Testis (tissue), 3 donors: ENCODE results near the gene CNTLN. TPM values are rescaled to one million over a fixed set of nuclear protein-coding genes. Genes with fewer than 3 reads are reported as not detected.

Source experiments
- DNase-seq: peaks from one replicate; pipeline ENCODE4 v3.0.0-alpha.2; 2019
- H3K27ac ChIP-seq, 2 donors: fragments of 200-600 bp; sonication (generic); one replicate each; pipeline ENCODE4 v1.5.1; 2019
- H3K27me3 ChIP-seq: fragments of 200-600 bp; sonication (generic); one replicate; pipeline ENCODE4 v1.5.1; 2019
- H3K36me3 ChIP-seq: fragments of 200-600 bp; sonication (generic); one replicate; pipeline ENCODE4 v1.5.1; 2017; ENCODE audit warnings: low read depth; ENCODE audit errors: missing control alignments
- H3K4me1 ChIP-seq: fragments of 200-600 bp; sonication (generic); one replicate; pipeline ENCODE4 v1.5.1; 2019
- H3K4me3 ChIP-seq, 2 donors: fragments of 200-600 bp; sonication (generic); one replicate each; pipeline ENCODE4 v1.5.1; 2017 to 2019
- H3K9me3 ChIP-seq: fragments of 200-600 bp; sonication (generic); one replicate; pipeline ENCODE4 v1.5.1; 2017
- CTCF ChIP-seq, 3 experiments: fragments of 450-650 bp in 2 of 3; fragments of 200-600 bp in 1 of 3; sonication (generic) in 1 of 3; IDR thresholded peaks; one replicate each; pipeline ENCODE4 v1.5.1; 2016 to 2019; ENCODE audit warnings: antibody characterized with exemption in 3 of 3, mild to moderate bottlenecking in 2 of 3, moderate library complexity in 1 of 3
- POLR2A ChIP-seq: fragments of 450-650 bp; IDR thresholded peaks from one replicate; pipeline ENCODE4 v1.6.1; 2017; ENCODE audit warnings: antibody characterized with exemption, mild to moderate bottlenecking, moderate library complexity
- WGBS, 2 donors: methylation state at CpG; one replicate each; pipeline ENCODE4 v1.1.5; 2018; 5-methylcytosine and 5-hydroxymethylcytosine counted together
- intact Hi-C: fragments of 100-400 bp; cut with DNase I; formaldehyde crosslinking; loops from one replicate; pipeline ENCODE4 v1.15.1; 2023; ENCODE audit warnings: low total_unique reads
- polyA plus RNA-seq: library from polyadenylated mRNA; stranded (reverse); fragments of 350-450 nt; fragmentation: Illumina TruSeq; extraction: RNeasy Lipid Tissue Mini Kit (QIAGEN cat#74804); gene quantifications from one replicate; pipeline ENCODE4 v1.2.3, GENCODE V29; 2014; ENCODE audit warnings: low read depth, low replicate concordance; ENCODE audit not compliant: insufficient read depth
- total RNA-seq, 2 donors: library from RNA; depleted of rRNA; stranded (reverse); fragments of >200 nt; gene quantifications; one replicate each; pipeline ENCODE4 v1.2.3, GENCODE V29; 2016

Gene CNTLN
- total and polyA plus RNA-seq, 3 donors from 2014 or later = 6.3 to 23.7 (median 19.9) TPM

DNA sequence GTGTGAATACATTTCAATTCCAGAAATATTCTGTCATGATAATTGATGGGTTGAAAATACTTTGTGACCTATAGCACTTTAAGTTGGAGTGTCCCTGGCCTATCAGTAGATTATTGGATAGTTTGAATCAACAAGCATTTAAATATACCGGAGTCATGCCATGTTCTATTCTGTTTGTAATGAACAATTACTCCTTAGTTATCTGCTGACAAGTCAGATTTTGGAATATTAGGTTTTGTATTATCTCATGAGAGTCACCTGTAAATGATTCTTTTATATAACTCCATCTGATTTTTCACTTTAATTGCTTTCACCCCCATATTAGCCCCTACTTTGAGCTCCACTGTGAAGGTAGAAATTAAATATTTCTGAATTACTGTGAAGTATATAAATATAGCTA lies 351.6 kb downstream of the CNTLN start:
- DNase-seq = no peak
- WGBS, 2 donors = 86 to 90% methylated on average over 1 of the region's 1 CpG
- H3K36me3 ChIP-seq = no peaks in the 10 kb centered on the region
- intact Hi-C loops = no loop called here
- TF ChIP-seq CTCF (IDR thresholded peaks at IDR 0.05) = no peak
- no peak for TF ChIP-seq POLR2A
- H3K4me3 ChIP-seq = no peak overlapping the region
- H3K27me3 ChIP-seq = no peaks in the 10 kb centered on the region
- no peak overlapping the region for H3K27ac ChIP-seq
- no peaks in the 10 kb centered on the region for H3K9me3 ChIP-seq
- H3K4me1 ChIP-seq = peaks cover 3% of the 10 kb centered on the region

GRCh38 chr9:17487467-17487866 lies 352.6 kb downstream of the CNTLN start:
- WGBS, 2 donors = 80 to 82% methylated on average over 6 of the region's 6 CpGs
- Histone ChIP-seq H3K9me3 (no peaks in the 10 kb centered on the region), H3K27me3 (no peaks in the 10 kb centered on the region), H3K27ac (no peak overlapping the region), H3K4me1 (peaks cover 3% of the 10 kb centered on the region), H3K4me3 (no peak overlapping the region), H3K36me3 (no peaks in the 10 kb centered on the region)
- no peak for TF ChIP-seq POLR2A
- intact Hi-C loops = no loop called here
- DNase-seq = no peak

GRCh38 chr9:17488662-17489061 lies 353.8 kb downstream of the CNTLN start:
- no peaks in the 10 kb centered on the region for H3K36me3 ChIP-seq
- no peak for TF ChIP-seq CTCF (IDR thresholded peaks at IDR 0.05)
- no peak for TF ChIP-seq POLR2A
- no peaks in the 10 kb centered on the region for H3K9me3 ChIP-seq
- H3K27ac ChIP-seq = no peak overlapping the region
- 95 to 96% methylated on average over 2 of the region's 2 CpGs for whole genome bisulfite sequencing, 2 donors
- H3K27me3 ChIP-seq = no peaks in the 10 kb centered on the region
- no peaks in the 10 kb centered on the region for H3K4me1 ChIP-seq
- intact Hi-C loops = no loop called here
- H3K4me3 ChIP-seq = no peak overlapping the region
- DNase-seq = no peak

- intact Hi-C loops = no loop called here
- Histone ChIP-seq H3K4me1 (no peaks in the 10 kb centered on the region), H3K4me3 (no peak overlapping the region), H3K9me3 (no peaks in the 10 kb centered on the region), H3K27ac (no peak overlapping the region), H3K27me3 (no peaks in the 10 kb centered on the region), H3K36me3 (no peaks in the 10 kb centered on the region)
- WGBS, 2 donors = 79 to 85% methylated on average over 1 of the region's 1 CpG
- TF ChIP-seq POLR2A (no peak), CTCF (IDR thresholded peaks at IDR 0.05) (no peak)
- DNase-seq = no peak
These were observed 355.3 kb downstream of the CNTLN start for GRCh38 chr9:17490110-17490509.

DNA sequence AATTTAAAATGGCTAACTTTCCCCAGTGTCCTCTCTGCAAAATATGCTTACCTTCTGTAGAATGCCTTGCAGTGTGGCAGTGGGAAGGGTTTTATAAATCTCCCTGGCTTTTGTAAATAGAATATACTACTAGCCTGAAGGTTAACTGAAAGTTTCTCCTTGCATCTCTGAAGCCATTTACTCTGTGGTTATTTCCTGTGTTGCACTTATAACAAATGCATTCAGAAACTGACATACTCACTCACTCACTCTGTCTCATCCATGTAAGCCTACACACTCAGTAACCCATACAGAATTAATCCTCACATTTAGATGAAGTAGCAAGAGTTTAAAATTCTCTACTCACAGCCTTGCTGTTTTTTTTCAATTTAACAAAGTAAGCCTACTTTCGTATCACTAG lies 356.9 kb downstream of the CNTLN start:
- TF ChIP-seq CTCF (IDR thresholded peaks at IDR 0.05) (no peak), POLR2A (no peak)
- Histone ChIP-seq H3K27me3 (no peaks in the 10 kb centered on the region), H3K9me3 (no peaks in the 10 kb centered on the region), H3K27ac (no peak overlapping the region), H3K4me3 (no peak overlapping the region), H3K4me1 (no peaks in the 10 kb centered on the region), H3K36me3 (no peaks in the 10 kb centered on the region)
- 86 to 96% methylated on average over 1 of the region's 1 CpG for WGBS, 2 donors
- intact Hi-C loops = no loop called here
- no peak for DNase-seq
